Adipose tissue (tissue), 3 donors: ENCODE data around the gene SH2D7. TPM values are rescaled to one million over a fixed set of nuclear protein-coding genes. Genes with fewer than 3 reads are reported as not detected.

Experiments
- H3K27ac ChIP-seq: one replicate; pipeline ENCODE4 v1.5.1; 2013; ENCODE audit warnings: low read depth, low read length
- WGBS, 3 donors: extraction: QIAGEN DNeasy Blood & Tissue Kit; methylation state at CpG; one replicate each; pipeline ENCODE4 v1.1.7; 2013; 5-methylcytosine and 5-hydroxymethylcytosine counted together
- polyA plus RNA-seq, 3 donors: library from polyadenylated mRNA; stranded (reverse); fragments of 200-250 nt; gene quantifications; one replicate each; pipeline ENCODE4 v1.2.3, GENCODE V29; 2013
- donor health status: healthy with polysubstance abuse.
- donor health status: Bipolar disorder and iron deficiency.
- donor health status: healthy.

The SH2D7 gene
- polyA plus RNA-seq, 3 donors = 0.02 TPM; not detected in 2

DNA sequence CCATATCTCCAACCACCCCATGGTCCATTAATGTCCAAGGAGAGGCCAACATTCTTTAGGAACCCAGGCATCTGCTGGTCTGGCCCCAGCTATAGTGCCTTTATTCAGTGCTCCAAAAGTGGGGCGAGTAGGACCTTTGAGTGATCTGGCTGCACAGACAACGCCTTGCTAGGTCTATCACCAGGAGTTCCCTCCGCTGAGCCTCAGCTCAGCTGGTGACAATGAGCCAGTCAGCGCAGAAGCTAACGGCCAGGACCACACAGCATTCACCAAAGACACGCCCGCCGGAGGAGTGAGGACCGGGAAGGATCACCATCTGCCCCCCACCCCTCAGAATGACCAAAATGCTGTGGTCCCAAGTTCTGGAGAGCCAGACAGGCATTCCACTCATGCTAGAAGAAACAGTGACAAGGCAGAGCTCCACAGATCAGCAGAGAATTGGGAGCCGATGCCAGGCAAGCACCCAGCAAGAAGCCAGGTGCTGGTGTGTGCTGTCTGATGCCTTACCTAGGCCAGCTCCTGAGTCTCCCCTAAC, 33.9 kb upstream of the SH2D7 start:
- no peak overlapping the region for H3K27ac ChIP-seq
- WGBS, 3 donors = 89 to 93% (median 91%) methylated on average over 10 of the region's 10 CpGs

DNA sequence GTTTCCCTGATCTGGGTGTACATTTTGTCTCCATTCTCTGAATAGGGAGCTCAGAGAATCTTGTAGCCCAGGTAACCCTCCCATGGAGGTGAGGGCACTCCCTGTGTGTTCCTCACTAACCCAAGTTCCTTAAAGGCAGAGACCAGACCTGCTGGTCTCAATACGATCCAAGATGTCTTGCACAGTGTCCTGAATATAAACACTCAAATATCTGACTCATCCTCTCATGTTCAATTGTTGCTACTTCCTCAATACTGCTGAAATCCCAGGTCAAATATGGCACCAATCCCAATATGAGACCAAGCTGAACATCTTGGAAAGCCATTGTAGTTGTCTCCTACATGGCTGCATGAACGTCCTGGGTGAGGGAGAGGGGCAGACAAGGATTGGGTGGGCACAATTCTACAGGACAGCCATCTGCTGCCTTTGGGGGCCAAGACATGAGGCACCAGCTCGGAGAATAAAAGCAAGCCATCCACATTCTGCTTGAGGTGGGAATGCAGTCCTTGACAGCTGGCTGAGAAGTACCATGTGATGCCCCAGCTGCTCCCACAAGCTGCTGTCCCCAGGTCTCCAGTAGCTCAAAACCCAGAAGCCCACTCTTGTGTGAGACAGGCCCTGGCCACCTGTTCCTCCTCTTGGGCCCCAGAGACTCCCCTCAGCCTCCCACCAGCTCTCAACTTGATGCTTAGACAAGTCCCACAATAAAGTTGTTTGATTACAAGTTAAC, 33.1 kb upstream of the SH2D7 start:
- WGBS, 3 donors = 71 to 92% (median 75%) methylated on average over 3 of the region's 3 CpGs
- no peak overlapping the region for H3K27ac ChIP-seq

DNA sequence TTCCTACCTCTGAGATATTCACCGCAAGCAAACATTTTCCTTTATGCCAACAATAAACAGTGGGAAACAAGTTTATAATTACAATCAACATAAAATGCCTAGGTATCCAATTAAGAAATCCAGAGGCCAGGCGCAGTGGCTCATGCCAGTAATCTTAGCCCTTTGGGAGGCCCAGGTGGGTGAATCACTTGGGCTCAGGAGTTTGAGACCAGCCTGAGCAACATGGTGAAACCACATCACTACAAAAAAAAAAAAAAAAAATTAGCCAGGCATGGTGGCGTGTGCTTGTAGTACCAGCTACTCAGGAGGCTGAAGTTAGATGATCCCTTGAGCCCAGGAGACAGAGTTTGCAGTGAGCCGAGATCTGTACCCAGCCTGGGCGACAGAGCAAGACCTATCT, 32.1 kb upstream of the SH2D7 start:
- 94 to 98% (median 95%) methylated on average over 5 of the region's 5 CpGs for WGBS, 3 donors
- no peak overlapping the region for H3K27ac ChIP-seq

DNA sequence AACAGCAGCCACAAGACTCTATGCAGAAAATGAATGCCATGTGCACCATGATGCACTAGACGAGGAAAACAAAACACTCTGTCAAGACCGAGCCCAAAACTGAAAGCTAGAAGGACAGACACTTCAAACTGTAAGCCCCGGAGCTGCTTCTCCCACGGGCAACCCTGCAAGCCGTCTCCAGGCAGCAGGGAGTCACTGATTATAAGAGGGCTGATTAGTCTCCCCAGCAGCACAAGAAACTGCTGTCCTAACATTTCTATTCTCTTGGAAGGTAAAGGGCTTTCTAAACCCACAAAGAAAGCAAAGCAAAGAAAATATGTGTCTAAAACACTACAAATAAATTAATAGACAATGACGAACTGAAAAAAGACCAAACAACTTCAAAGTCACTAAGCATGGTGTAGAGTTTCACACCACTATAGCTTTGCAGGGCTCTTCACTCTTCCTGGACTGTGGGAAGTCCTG, 30.4 kb upstream of the SH2D7 start:
- 4 to 11% (median 8%) methylated on average over 6 of the region's 6 CpGs for WGBS, 3 donors

DNA sequence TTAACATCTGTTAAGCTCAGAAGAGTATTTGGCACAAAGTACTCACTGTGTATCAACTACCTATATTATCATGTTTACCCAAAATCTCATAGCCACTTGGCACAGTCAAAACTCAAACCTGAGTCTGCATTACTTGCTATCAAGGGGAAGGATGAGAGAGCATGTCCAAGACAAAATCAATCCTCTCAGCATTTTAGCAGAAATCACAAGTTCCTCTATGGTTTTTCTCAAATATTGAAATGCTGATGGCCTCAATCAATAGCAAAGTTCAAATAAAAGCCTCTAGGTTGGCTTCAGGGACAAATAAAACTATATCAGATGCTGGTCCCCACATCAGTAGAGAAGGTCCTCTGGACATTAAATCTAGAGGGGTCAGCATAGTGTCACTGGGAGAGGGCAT, 29.1 kb upstream of the SH2D7 start:
- peak overlapping the region; percentile 64 for H3K27ac ChIP-seq

More for the DNA sequence above, 30.4 kb upstream of the SH2D7 start:
- no peak overlapping the region for H3K27ac ChIP-seq

DNA sequence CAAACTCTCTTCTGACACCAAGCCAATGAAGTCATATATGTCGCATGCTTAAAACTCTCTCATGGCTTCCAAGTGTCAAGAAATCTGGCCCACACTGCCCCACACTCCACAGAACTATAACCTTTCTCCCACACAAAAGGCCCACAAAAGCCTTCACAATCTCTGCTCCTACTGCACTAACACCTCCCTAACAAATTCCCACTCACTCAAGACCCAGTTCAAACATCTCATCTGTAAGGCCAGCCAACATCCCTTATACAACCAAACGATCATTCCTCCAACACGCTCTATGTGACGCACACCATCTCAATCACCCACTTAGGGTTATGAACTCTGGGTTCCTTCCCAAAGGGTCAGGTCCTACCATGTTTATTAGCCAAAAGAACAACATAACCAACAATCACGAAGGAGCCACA, 28.4 kb upstream of the SH2D7 start:
- WGBS, 3 donors = 52 to 86% (median 61%) methylated on average over 5 of the region's 5 CpGs
- no peak overlapping the region for H3K27ac ChIP-seq

DNA sequence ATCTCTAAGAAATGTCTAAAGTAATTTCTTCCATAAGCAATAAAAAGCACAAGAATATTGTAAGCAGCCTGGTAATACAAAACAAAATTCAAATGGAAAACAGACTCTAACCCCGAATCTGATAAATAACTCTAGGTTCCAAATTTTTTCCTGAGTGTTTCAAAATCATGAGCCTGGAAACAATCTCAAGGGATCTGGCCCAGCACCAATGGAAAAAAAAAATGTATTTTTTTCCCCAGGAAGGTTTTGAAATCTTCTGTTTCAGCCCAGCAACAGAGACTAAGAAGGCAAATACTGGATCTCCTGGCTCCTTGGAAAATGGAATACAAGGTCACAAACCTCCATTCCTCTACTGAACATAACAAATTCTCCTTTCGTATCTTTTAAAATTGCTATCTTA, 27.8 kb upstream of the SH2D7 start:
- H3K27ac ChIP-seq = no peak overlapping the region
- 39 to 52% (median 46%) methylated on average over 2 of the region's 2 CpGs for WGBS, 3 donors

DNA sequence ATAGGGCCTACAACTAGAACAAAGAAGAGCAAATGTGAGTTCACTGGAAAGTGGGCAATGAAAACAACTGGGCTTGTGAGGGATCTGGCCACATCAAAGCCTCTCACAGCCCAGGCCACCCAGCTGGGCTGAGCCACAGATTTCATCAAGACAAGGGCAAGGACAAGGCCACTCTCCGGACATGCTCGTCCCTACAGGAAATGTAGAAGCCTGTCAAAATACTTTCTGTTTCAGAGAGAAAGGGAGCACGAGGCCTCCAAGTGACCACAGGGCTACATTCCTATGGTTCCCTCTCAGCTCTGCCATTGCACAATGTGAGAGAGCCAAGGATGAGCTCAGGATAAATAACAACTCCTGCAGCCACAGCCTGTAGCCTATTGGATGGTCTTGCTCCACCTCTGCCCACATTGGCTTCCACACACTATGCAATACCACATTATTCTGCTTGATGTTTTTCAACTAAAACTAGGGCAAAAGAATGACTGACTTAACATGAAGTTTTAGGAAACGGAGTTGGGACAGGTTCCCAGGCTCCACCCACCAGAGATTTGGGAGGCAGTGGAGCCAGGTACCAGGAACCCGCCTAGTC, 27.0 kb upstream of the SH2D7 start:
- H3K27ac ChIP-seq = peak overlapping the region; percentile 92
- 18 to 41% (median 22%) methylated on average over 5 of the region's 5 CpGs for WGBS, 3 donors

DNA sequence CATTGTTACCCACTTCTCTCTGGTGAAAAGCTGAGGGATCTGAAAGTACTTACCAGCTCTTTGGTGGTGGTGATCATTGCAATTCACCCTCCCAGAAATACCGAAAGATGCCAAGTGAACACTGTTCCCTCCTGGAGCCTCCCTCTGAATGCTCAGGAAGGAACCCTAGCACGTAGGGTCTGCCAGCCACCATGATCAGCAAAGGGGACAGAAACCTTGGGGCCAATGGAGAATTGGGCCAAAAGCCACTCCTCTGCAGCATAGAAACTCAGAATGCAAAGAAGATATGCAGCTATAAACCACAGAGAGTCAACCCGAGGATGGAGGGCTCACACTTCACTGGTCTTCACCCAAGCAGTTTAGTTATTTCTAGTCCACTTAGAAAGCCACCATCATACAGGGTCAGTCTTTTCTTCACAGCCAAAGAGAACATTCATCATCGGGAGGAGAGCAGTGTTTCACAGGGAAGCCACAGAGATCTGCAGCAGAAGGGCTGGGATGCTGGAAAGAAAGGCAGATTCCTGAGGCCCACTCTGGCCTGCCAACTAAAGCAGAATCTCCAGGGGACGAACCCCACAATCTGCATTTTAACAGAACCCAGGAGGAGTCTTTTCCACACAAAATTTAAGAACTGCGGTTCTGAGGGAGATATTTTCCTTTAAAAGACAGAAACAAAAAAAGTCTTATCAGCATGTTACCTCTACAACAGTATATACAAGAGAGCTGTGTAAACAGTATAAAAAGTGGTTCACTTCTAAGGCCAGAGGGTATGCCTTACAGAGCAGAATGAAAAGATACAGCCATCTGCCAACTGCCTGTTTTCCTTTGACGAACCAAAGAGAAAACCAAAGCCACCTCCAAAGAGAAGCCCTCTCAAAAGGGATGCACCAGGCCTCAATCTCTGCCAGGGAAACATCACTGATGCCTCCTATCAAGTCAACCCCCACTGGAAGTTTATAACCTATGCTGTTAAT, 26.1 kb upstream of the SH2D7 start:
- WGBS, 3 donors = 51 to 66% (median 58%) methylated on average over 7 of the region's 7 CpGs
- peak overlapping the region; percentile 61 for H3K27ac ChIP-seq

DNA sequence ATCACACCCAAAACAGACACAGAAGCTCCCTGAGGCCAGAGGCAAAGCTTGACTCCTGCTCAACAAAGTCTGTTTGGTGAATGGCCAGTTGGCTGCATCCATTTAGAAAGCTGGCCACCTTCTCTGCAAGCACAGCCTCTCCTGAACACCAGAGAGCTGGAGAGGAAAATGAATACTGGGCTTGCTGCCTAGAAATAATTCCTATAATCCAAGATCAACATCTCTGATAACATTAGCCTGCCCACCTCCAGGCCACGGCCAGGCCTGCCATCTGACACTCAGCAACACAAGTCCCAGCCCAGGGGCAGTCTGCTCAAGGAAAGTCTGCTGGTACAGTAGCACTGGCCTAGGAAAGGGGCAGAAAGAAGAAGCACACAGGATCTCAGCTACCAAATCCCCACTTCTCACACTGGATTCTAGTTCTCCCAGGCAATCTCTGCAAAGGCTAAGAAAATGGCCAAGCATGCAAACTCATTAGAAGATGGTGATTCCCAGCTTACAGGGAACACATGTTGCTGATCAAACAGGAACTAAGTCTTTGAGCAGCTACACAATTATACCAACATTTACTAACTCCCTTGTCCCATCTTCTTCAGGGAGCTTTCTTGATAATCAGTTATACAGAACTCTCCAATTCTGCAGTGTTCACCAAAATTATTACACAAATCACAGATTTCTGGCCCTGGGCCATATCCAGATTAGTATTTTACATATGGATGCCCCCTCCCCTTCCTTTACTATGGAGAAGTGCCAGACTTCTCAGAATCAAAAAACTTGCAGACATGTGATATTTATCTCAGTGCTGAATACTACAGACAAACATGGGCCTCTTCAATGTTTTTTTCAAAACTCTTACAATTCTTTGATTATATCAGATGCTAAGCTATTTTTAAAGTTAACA, 24.8 kb upstream of the SH2D7 start:
- WGBS, 3 donors = 0 to 36% (median 14%) methylated on average over 1 of the region's 1 CpG
- no peak overlapping the region for H3K27ac ChIP-seq

DNA sequence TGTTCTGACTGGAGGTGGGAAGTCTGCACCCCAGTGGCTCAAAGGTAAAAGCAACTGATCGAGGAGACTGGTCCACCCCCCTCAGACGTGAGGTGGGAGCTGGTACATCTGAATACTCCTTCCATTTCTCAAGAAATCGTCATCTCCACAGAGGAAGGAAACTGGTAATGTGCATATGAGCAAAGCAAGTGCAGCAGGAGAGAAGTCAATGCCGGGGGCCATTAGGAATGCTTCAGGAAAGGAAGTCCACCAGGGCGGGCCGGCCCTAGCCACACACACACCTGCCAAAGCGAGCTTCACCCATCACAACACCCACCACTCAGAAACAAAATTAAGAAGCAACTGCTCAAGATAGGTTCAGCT, 23.3 kb upstream of the SH2D7 start:
- WGBS, 3 donors = 35 to 65% (median 37%) methylated on average over 7 of the region's 7 CpGs
- no peak overlapping the region for H3K27ac ChIP-seq

DNA sequence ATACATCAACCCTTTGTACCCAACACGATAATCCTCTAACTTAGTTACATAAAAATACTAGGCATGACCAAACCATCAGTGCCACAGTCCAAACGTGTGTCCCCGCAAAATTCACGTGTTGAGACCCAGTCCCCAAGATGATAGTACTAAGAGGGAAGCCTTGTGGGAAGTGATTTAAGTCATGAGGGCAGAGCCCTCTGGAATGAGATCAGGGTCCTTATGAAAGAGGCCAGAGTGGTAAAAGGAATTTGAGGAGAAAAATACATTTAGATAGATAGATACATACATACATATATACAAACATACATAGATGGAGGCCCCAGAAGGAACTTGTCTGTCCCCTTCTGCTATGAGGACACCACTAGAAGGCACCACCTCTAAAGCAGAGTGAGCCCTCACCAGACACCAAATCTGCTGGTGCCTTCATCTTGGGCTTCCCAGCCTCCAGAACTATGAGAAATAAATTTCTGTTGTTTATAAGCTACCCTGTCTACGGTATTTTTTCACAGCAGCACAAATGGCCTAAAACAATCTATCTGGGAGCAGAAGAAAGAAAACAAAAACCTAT, 22.8 kb upstream of the SH2D7 start:
- 44 to 80% (median 52%) methylated on average over 5 of the region's 5 CpGs for WGBS, 3 donors
- H3K27ac ChIP-seq = peak overlapping the region; percentile 32

DNA sequence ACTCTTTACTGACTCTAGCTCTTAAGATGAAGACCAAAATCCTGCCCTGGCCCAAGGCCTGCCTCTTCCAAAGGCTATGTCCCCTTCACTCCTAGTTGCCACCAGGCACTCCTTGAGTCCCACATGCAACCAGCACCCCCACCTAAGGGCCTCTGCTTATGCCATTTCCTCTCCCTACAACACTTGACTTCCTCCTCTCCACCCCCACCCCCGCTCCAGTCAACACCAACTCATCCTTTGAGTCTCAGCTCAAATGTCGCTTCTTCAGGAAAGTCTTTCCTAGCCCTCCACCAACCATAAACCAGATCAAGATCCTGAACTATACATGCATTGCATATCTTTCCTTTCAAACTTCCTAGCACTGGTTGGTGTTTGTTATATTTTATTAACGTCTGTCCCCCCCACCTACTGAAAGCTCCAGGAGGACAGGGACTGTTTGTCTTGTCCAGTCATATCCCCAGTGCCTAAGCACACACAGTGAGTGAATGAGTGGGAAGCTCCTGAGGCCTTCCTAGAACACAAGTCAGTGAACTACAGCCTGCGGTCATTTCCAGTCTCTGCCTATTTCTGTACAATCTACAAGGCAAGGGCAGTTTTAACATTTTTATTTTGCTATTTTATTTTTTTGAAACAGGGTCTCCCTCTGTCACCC, 22.2 kb upstream of the SH2D7 start:
- WGBS, 3 donors = 43 to 81% (median 47%) methylated on average over 4 of the region's 4 CpGs
- H3K27ac ChIP-seq = peak overlapping the region; percentile 32

DNA sequence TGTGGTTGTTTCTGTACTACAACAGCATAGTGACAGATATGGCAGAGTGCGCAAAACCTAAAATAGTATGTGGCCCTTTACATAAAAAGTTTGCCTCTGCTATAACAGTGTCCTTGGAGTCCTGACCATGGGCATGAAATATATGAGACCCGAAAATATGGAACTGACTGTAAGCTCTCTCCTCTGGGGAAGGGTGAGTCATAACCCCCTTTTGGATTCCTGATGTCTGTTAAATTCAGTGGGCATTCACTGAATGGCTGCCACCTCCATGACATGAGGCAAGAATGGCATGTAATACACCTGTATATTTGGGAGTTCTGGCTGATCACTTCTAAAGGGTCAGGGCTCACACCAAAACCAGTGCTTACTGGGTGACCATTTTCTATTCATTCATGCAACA, 21.0 kb upstream of the SH2D7 start:
- WGBS, 3 donors = 58 to 71% (median 61%) methylated on average over 2 of the region's 2 CpGs
- no peak overlapping the region for H3K27ac ChIP-seq

DNA sequence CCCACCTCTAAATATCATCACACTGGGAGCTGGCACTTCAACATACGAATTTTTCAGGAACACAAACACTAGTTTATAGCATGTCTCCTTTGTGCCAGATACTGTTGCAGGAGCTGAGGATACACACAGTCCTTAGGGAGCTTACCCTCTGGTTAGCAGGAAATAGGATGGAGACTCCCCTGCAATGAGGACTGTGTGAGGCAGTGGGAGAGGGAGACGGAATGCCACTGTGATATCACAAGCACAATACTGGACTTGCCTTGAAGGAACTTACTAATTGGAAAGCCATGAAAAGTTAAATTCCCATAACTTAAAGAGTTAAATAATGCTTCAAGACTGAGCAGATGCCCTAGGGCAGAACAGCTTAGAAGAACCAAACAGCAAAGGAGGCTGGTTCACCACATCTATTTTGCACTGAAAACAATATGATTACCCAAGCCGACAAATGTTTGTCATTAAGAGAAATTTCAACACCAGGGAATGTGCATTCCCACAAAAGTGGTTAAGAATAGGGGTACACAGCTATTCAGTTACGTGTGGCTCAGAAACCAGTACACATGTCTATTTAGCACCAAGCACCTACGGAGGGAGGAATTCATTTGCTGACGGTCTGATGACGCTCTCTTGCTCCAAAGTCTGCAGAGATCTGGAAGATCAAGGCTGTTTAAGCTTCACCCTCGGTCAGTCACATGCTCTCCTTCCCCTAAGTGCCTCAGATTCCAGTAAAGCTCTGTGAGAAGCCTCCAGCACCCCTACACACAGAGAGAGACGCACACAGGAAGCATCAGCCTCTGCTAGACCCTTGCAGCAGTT, 20.1 kb upstream of the SH2D7 start:
- 24 to 54% (median 32%) methylated on average over 9 of the region's 9 CpGs for WGBS, 3 donors

DNA sequence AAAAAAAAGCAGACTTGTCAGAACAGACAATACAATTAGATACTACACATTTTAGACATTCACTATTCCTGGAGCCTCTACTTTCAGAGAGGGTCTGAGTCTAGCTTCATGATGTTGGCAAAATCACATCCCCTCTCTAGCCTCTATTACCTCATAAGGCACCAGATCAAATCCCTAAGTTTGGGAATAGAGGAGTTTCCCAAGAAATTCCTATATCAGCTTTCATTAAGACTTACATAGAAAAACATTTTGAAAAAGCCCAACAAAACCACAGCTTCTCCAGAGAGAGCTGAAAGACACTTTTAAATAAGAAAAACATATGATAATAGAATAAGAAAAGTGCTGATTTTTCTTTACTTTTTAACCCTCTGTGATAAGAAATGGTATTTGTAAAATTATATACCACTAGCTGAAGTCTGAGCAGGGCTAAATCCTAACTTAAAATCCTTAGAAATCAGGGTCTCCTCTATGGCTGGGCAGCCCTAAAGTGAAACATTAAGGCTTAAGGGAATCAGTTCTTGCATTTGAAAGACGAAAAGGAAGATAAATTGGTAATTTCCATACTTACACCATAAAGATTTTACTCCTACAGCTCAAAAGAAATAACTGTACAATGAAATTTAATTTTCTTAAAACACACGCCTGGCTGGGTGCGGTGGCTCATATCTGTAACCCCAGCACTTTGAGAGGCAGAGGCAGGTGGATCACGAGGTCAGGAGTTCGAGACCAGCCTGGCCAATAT, 19.1 kb upstream of the SH2D7 start:
- WGBS, 3 donors = 78 to 87% (median 84%) methylated on average over 5 of the region's 5 CpGs
- H3K27ac ChIP-seq = no peak overlapping the region

More for the DNA sequence above, 20.1 kb upstream of the SH2D7 start:
- H3K27ac ChIP-seq = peak overlapping the region; percentile 41
